Neutrophil (primary cell): ENCODE data around the gene TCF21.

Source experiments
- H3K27ac ChIP-seq: fragments of 200-600 bp; sonication (generic); 2 replicates; pipeline ENCODE4 v1.5.1; 2016; ENCODE audit warnings: mild to moderate bottlenecking, moderate library complexity
- H3K27me3 ChIP-seq: fragments of 200-600 bp; sonication (generic); 2 replicates; pipeline ENCODE4 v1.6.0; 2016; ENCODE audit warnings: mild to moderate bottlenecking
- H3K36me3 ChIP-seq: fragments of 200-600 bp; sonication (generic); 2 replicates; pipeline ENCODE4 v1.5.1; 2017
- H3K4me1 ChIP-seq, 2 experiments: fragments of 200-600 bp in 1 of 2; sonication (generic) in 1 of 2; 1 replicate in 1 of 2; 2 replicates in 1 of 2; pipeline versions ENCODE4 v1.5.1 to v1.6.1; 2013 to 2016; ENCODE audit warnings: low read depth in 1 of 2, low read length in 1 of 2, mild to moderate bottlenecking in 1 of 2, moderate library complexity in 1 of 2; ENCODE audit not compliant: control insufficient read depth in 1 of 2, insufficient read depth in 1 of 2
- H3K4me3 ChIP-seq, 2 experiments: fragments of 200-600 bp in 1 of 2; sonication (generic) in 1 of 2; 1 replicate in 1 of 2; 2 replicates in 1 of 2; pipeline ENCODE4 v1.5.1; 2013 to 2016; ENCODE audit warnings: low read depth in 1 of 2, low read length in 1 of 2, mild to moderate bottlenecking in 1 of 2, moderate library complexity in 1 of 2
- H3K9me3 ChIP-seq: fragments of 200-600 bp; sonication (generic); 2 replicates; pipeline ENCODE4 v1.5.1; 2016
- TF ChIP-seq, protein P1 (sequence below): fragments of 200-600 bp; sonication (generic); IDR thresholded peaks from 2 replicates; pipeline ENCODE4 v1.5.1; 2016; ENCODE audit warnings: antibody characterized with exemption

TCF21 gene

DNA sequence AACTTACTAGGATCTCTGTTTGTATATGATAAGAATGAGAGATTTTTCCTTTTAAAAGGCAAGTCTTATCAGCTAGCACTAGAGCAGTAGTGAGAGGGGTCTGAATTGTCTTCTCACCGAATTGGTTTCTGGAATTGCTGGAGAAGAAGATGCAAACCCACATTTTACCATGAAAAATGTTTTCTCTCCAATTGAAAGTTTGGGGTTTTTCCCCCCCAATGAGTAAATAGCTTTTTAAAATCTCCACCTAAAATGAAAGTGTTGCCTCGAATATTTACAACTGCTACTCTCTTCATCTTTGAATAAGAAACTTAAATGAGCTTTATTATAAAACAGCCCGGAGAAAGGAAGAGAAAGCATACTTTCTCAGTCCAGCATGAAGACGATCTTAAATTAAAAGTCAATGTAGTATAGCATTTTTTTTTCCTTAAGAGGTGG lies 1.8 kb downstream of the TCF21 start:
- no peaks in the 10 kb centered on the region for H3K36me3 ChIP-seq
- H3K4me3 ChIP-seq = no peak overlapping the region
- H3K27me3 ChIP-seq = peaks cover 100% of the 10 kb centered on the region
- TF ChIP-seq, protein P1, sequence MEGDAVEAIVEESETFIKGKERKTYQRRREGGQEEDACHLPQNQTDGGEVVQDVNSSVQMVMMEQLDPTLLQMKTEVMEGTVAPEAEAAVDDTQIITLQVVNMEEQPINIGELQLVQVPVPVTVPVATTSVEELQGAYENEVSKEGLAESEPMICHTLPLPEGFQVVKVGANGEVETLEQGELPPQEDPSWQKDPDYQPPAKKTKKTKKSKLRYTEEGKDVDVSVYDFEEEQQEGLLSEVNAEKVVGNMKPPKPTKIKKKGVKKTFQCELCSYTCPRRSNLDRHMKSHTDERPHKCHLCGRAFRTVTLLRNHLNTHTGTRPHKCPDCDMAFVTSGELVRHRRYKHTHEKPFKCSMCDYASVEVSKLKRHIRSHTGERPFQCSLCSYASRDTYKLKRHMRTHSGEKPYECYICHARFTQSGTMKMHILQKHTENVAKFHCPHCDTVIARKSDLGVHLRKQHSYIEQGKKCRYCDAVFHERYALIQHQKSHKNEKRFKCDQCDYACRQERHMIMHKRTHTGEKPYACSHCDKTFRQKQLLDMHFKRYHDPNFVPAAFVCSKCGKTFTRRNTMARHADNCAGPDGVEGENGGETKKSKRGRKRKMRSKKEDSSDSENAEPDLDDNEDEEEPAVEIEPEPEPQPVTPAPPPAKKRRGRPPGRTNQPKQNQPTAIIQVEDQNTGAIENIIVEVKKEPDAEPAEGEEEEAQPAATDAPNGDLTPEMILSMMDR = no peak
- no peaks in the 10 kb centered on the region for H3K9me3 ChIP-seq
- H3K4me1 ChIP-seq = no peaks in the 10 kb centered on the region
- no peak overlapping the region for H3K27ac ChIP-seq

DNA sequence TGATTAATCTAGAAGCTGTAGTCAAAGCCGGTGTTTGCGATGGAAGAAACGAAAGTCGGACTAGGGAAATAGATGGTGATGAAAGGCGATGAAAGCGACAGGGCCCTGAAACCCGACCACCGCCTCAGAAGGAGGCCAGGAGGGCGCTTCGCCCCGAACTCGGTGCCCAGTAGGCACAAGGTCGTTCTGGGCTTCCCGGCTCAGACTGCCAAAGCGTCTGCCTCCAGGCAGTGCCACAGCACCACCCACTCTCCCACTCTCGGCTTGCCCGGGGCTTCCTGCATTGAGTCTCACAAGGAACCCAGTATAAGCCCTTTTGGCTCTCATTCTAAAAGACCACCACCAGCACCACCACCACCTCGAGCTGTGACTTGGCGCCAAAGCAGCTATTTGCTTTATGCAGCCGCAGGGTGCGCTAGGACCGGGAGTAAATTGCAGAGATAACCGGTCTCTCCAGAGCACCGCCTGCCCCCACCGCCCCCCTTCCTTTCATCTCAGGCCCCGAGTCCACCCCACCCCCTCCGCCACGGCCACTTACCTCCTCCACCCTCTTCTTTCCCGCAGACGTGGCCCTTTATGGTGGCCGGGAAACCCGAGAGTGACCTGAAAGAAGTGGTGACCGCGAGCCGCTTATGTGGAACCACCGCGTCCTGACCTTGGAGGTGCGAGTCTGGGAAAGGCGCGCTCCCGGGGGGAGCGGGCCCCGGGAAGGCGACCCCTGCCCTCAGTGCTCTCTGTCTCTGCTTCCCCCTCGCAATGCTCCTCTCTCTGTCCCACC lies 2.4 kb downstream of the TCF21 start:
- Histone ChIP-seq H3K9me3 (no peaks in the 10 kb centered on the region), H3K27ac (no peak overlapping the region), H3K4me3 (no peak overlapping the region), H3K4me1 (no peaks in the 10 kb centered on the region), H3K36me3 (no peaks in the 10 kb centered on the region), H3K27me3 (peaks cover 100% of the 10 kb centered on the region)
- TF ChIP-seq, protein P1 = no peak

DNA sequence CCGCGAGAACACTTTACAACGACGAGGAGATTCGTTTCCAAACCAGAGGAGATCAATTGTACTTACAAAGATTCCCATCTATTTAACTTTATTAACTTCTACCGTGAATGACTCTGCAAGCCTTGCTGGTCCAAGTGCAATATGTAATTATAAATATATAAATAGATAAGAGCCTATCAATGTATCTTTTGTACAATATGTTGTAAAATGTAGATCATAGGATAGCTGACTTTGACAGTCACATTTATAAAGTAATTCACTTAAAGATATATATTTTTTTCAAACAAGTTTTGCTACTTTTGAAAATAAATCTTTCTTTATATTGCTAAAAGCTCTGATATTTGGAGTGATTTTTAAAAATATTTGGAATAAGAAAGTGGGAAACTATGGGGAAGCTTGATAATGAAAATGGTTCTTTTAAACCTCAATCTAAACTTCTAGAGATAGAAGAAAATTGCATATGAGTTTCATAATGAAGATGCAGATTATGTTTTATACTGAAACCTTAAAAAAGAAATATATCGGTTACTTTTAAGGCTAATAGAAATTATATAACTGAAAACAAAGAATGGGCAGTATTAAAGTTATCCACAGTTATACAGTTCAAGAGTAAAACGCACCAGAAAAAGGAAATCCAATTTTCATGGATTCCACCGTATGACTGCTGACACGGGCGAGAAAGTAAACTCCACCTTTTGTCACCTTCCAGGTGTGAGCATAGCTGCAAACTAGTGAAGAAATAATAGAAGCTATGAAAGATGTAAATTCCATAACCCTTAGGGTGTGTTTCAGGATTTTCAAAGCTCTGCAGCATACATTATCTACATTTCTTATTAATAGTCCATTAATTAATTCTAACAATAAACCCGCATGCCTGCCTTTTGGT lies 3.3 kb downstream of the TCF21 start:
- H3K36me3 ChIP-seq = no peaks in the 10 kb centered on the region
- H3K27me3 ChIP-seq = peaks cover 100% of the 10 kb centered on the region
- H3K4me1 ChIP-seq = no peaks in the 10 kb centered on the region
- no peak overlapping the region for H3K27ac ChIP-seq
- no peaks in the 10 kb centered on the region for H3K9me3 ChIP-seq
- H3K4me3 ChIP-seq = no peak overlapping the region
- TF ChIP-seq, protein P1 = no peak

DNA sequence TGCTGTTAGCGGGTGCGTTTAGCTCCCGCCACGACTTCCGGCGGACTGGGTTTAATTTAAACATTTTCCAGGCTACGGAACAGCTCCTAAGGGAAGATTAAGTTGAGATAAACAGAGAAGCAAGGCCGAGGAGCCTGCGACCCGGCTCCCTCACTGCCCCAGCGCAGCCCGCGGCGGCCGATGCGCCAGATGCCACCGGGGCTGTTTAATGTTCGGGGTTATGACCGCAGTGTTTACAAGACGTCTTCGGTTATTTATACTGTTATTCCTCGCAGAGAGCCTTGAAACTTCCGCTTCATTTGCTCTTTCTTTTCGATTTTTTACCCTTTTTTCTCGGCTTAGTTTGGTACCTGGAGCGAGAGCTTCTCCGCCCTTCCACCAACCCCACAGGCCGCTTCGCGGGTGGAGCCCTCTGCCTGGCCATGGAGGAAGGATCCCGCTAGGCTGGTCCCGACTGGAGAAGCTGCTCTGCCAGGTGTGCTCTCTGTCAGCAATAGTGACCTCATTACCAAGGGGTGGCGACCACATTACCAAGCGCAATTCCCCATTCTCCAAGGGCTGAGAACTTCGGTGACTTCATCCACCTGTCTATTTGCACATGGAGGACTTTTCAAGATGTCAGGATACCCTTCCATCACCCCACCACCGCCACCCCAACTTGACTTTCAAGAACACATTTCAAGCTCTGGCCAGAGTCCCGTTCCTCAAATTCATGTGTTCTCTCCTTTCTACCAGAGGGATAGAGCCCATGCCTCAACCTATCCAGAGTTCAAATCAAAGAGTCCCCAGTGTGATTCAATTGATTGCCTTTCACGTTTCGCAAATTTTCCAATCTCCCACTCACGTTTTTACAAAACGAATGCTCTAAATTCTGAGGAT lies 4.1 kb downstream of the TCF21 start:
- TF ChIP-seq, protein P1 = no peak
- H3K9me3 ChIP-seq = no peaks in the 10 kb centered on the region
- no peaks in the 10 kb centered on the region for H3K36me3 ChIP-seq
- H3K27ac ChIP-seq = no peak overlapping the region
- H3K4me3 ChIP-seq = no peak overlapping the region
- no peaks in the 10 kb centered on the region for H3K4me1 ChIP-seq
- H3K27me3 ChIP-seq = peaks cover 100% of the 10 kb centered on the region

DNA sequence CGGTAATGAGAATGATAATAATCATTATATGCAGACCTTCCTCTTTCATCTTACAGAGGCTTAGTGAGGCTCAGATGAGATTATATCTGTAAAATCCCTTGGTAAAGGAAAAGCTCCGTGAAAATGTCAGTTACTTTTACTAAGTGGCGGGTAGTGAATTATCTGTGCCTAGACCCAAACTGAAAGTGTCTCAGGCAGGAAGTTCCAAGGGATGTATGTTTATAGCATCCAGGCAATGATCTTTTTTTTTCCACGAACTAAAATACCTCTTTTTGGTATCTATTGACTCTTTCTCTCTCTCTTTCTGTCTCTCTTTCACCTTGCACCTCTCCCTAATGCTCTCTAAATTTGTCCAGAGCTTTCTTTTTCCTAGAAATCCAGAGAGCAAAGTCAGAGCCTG lies 5.0 kb downstream of the TCF21 start:
- H3K4me3 ChIP-seq = no peak overlapping the region
- no peaks in the 10 kb centered on the region for H3K36me3 ChIP-seq
- no peaks in the 10 kb centered on the region for H3K9me3 ChIP-seq
- H3K27ac ChIP-seq = no peak overlapping the region
- TF ChIP-seq, protein P1 = no peak
- H3K4me1 ChIP-seq = no peaks in the 10 kb centered on the region
- H3K27me3 ChIP-seq = peaks cover 100% of the 10 kb centered on the region
